8988T (cell line): ENCODE data around the gene FNDC3B.

Experiments
- DNase-seq: peaks from one replicate; pipeline ENCODE4 v3.0.0; 2011

Gene FNDC3B

GRCh38 chr3:172325461-172325860 is 286.1 kb downstream of the FNDC3B start:
- no peak for DNase-seq

GRCh38 chr3:172326993-172327392 is 287.6 kb downstream of the FNDC3B start:
- no peak for DNase-seq

- no peak for DNase-seq
These were observed 288.9 kb downstream of the FNDC3B start for GRCh38 chr3:172328282-172328681.

- no peak for DNase-seq
These were observed 289.7 kb downstream of the FNDC3B start for GRCh38 chr3:172329070-172329469.

- DNase-seq: no peak
These were observed 291.0 kb downstream of the FNDC3B start for GRCh38 chr3:172330413-172330812.

GRCh38 chr3:172332256-172333041 is 293.1 kb downstream of the FNDC3B start:
- DNase-seq: no peak

GRCh38 chr3:172333042-172333377 is 293.6 kb downstream of the FNDC3B start:
- no peak for DNase-seq

- no peak for DNase-seq
These were observed 294.5 kb downstream of the FNDC3B start for GRCh38 chr3:172333692-172334457.

GRCh38 chr3:172334671-172335207 is 295.4 kb downstream of the FNDC3B start:
- no peak for DNase-seq

- DNase-seq: no peak
These were observed 300.5 kb downstream of the FNDC3B start for GRCh38 chr3:172339892-172340291.

- DNase-seq: no peak
These were observed 301.2 kb downstream of the FNDC3B start for GRCh38 chr3:172340583-172340982.

GRCh38 chr3:172341482-172342059 is 302.2 kb downstream of the FNDC3B start:
- no peak for DNase-seq

- DNase-seq: no peak
These were observed 302.8 kb downstream of the FNDC3B start for GRCh38 chr3:172342097-172342659.

- DNase-seq: no peak
These were observed 303.7 kb downstream of the FNDC3B start for GRCh38 chr3:172343117-172343516.

- DNase-seq: no peak
These were observed 304.6 kb downstream of the FNDC3B start for GRCh38 chr3:172343979-172344378.

- DNase-seq: no peak
These were observed 306.8 kb downstream of the FNDC3B start for GRCh38 chr3:172346161-172346560.

- DNase-seq: no peak
These were observed 308.7 kb downstream of the FNDC3B start for GRCh38 chr3:172347895-172348679.

GRCh38 chr3:172351895-172352466 is 312.6 kb downstream of the FNDC3B start:
- no peak for DNase-seq

- DNase-seq: no peak
These were observed 313.4 kb downstream of the FNDC3B start for GRCh38 chr3:172352786-172353185.

GRCh38 chr3:172354931-172355499 is 315.6 kb downstream of the FNDC3B start:
- no peak for DNase-seq

- DNase-seq: no peak
These were observed 316.5 kb downstream of the FNDC3B start for GRCh38 chr3:172355836-172356235.

GRCh38 chr3:172356427-172356826 is 317.0 kb downstream of the FNDC3B start:
- no peak for DNase-seq
